Keratinocyte (primary cell): ENCODE measurements around the gene CDC14A. TPM values are rescaled to one million over a fixed set of nuclear protein-coding genes. Genes with fewer than 3 reads are reported as not detected.

Experiments
- DNase-seq: peaks from one replicate; pipeline ENCODE4 v3.0.0-alpha.2; 2011; ENCODE audit warnings: low read depth, missing footprints, low spot score
- FAIRE-seq: peaks from 2 replicates; lab custom pipeline; 2011; peaks lifted over from hg19 to GRCh38; lab: Jason Lieb, UNC
- H2AFZ ChIP-seq: 2 replicates; pipeline ENCODE4 v1.6.0; 2012; ENCODE audit warnings: low read length, control low read depth, inconsistent platforms; ENCODE audit not compliant: control insufficient read depth
- H3K27ac ChIP-seq: 2 replicates; pipeline ENCODE4 v1.5.1; 2011; ENCODE audit warnings: low read length; ENCODE audit not compliant: control insufficient read depth, insufficient read depth
- H3K27me3 ChIP-seq: 3 replicates; pipeline ENCODE4 v1.6.0; 2011; ENCODE audit warnings: low read length; ENCODE audit not compliant: control insufficient read depth, insufficient read depth; ENCODE audit errors: extremely low read depth
- H3K36me3 ChIP-seq, 2 experiments: 2 replicates in 1 of 2; 3 replicates in 1 of 2; pipeline ENCODE4 v1.5.1; 2011; ENCODE audit warnings: low read length in 2 of 2, mild to moderate bottlenecking in 1 of 2; ENCODE audit not compliant: control insufficient read depth in 2 of 2, insufficient read depth in 2 of 2; ENCODE audit errors: extremely low read depth in 1 of 2
- H3K4me1 ChIP-seq: 3 replicates; pipeline ENCODE4 v1.5.1; 2011; ENCODE audit warnings: low read length; ENCODE audit not compliant: control insufficient read depth, insufficient read depth; ENCODE audit errors: extremely low read depth
- H3K4me2 ChIP-seq: 3 replicates; pipeline ENCODE4 v1.6.0; 2011; ENCODE audit warnings: low read depth, low read length; ENCODE audit not compliant: control insufficient read depth, insufficient read depth; ENCODE audit errors: extremely low read depth
- H3K4me3 ChIP-seq, 3 experiments: fragments of 200-600 bp in 1 of 3; sonication (generic) in 1 of 3; 2 replicates in 2 of 3; 3 replicates in 1 of 3; pipeline ENCODE4 v1.5.1; 2011 to 2016; ENCODE audit warnings: low read length in 3 of 3, mild to moderate bottlenecking in 3 of 3, control low read depth in 2 of 3, inconsistent platforms in 1 of 3, low read depth in 1 of 3, mixed read lengths in 1 of 3, mixed run types in 1 of 3, moderate library complexity in 1 of 3; ENCODE audit not compliant: control insufficient read depth in 2 of 3, insufficient read depth in 2 of 3; ENCODE audit errors: extremely low read depth in 1 of 3
- H3K79me2 ChIP-seq: 2 replicates; pipeline ENCODE4 v1.6.0; 2012; ENCODE audit warnings: low read length; ENCODE audit not compliant: control insufficient read depth, insufficient read depth
- H3K9ac ChIP-seq: 3 replicates; pipeline ENCODE4 v1.6.0; 2011; ENCODE audit warnings: low read length; ENCODE audit not compliant: control insufficient read depth, insufficient read depth; ENCODE audit errors: extremely low read depth
- H3K9me1 ChIP-seq: 3 replicates; pipeline ENCODE4 v1.6.0; 2011; ENCODE audit warnings: low read length; ENCODE audit not compliant: control insufficient read depth, insufficient read depth; ENCODE audit errors: extremely low read depth
- H3K9me3 ChIP-seq: 2 replicates; pipeline ENCODE4 v1.5.1; 2012; ENCODE audit warnings: low read depth, low read length; ENCODE audit not compliant: control insufficient read depth
- H4K20me1 ChIP-seq: 3 replicates; pipeline ENCODE4 v1.6.0; 2011; ENCODE audit warnings: low read length; ENCODE audit not compliant: control insufficient read depth, insufficient read depth; ENCODE audit errors: extremely low read depth
- CTCF ChIP-seq, 3 experiments: IDR thresholded peaks in 1 of 3; conservative IDR thresholded peaks in 1 of 3; optimal IDR thresholded peaks in 1 of 3; 2 replicates in 2 of 3; 3 replicates in 1 of 3; pipeline versions ENCODE3 to v1.5.1; 2011; ENCODE audit warnings: low read length in 3 of 3, mild to moderate bottlenecking in 3 of 3, moderate library complexity in 2 of 3, control low read depth in 1 of 3, inconsistent platforms in 1 of 3; ENCODE audit not compliant: insufficient read depth in 2 of 3; ENCODE audit errors: extremely low read depth in 1 of 3
- EZH2 ChIP-seq: IDR thresholded peaks from one replicate; pipeline ENCODE4 v1.6.1; 2012; ENCODE audit warnings: inconsistent platforms, mild to moderate bottlenecking, low read length, moderate library complexity
- dilution Hi-C: fragments of 300-500 bp; cut with MboI; formaldehyde crosslinking; loops from one replicate; pipeline ENCODE4 v1.7.0; 2020; ENCODE audit warnings: low sequenced_read_pairs; ENCODE audit not compliant: extremely low pct_ligation_motif_present
- polyA plus RNA-seq, 5 experiments: library from polyadenylated mRNA; depleted of rRNA in 3 of 5; stranded (reverse) in 3 of 5; stranded (forward) in 1 of 5; unstranded in 1 of 5; fragments of >200 nt; gene quantifications; 1 replicate in 1 of 5; 2 replicates in 3 of 5; 3 replicates in 1 of 5; pipeline versions ENCODE4 v1.2.1 to v1.2.3, GENCODE V29; 2011 to 2012; ENCODE audit warnings: missing spikeins in 2 of 5, low read depth in 1 of 5, low replicate concordance in 1 of 5

The CDC14A gene
- polyA plus RNA-seq, 1 donor (not counting 4 experiments of a cell fraction or from before 2014, with no cell fraction given): 2.2 TPM

- Histone ChIP-seq H3K4me1 (no peaks in the 10 kb centered on the region), H3K9me1 (no peaks in the 10 kb centered on the region), H3K4me3 (no peak overlapping the region), H3K36me3 (no peaks in the 10 kb centered on the region), H3K4me2 (no peak overlapping the region), H3K9ac (no peak overlapping the region), H2AFZ (no peak overlapping the region), H3K9me3 (no peaks in the 10 kb centered on the region), H3K27me3 (peaks cover 8% of the 10 kb centered on the region), H3K27ac (no peak overlapping the region), H3K79me2 (no peaks in the 10 kb centered on the region), H4K20me1 (no peaks in the 10 kb centered on the region)
- TF ChIP-seq CTCF (optimal IDR thresholded peaks at IDR 0.05 in 1 of 3, IDR thresholded peaks at IDR 0.05 in 1 of 3, conservative IDR thresholded peaks at IDR 0.05 in 1 of 3; ENCODE audit: extremely low read depth in 1 of 3, insufficient read depth in 2 of 3, low read length in 3 of 3) (no peak), EZH2 (no peak)
- DNase-seq (no peak), FAIRE-seq (no peak)
- dilution Hi-C loops: no loop called here
Observed at GRCh38 chr1:100545855-100546254, 193.5 kb downstream of the CDC14A start.

GRCh38 chr1:100552031-100552430 lies 199.7 kb downstream of the CDC14A start:
- no peaks in the 10 kb centered on the region for H3K36me3 ChIP-seq
- H4K20me1 ChIP-seq: no peaks in the 10 kb centered on the region
- H3K27me3 ChIP-seq: no peaks in the 10 kb centered on the region
- no peak overlapping the region for H3K27ac ChIP-seq
- H3K9me3 ChIP-seq: no peaks in the 10 kb centered on the region
- H3K9ac ChIP-seq: no peak overlapping the region
- dilution Hi-C loops: no loop called here
- no peak for TF ChIP-seq CTCF (optimal IDR thresholded peaks at IDR 0.05 in 1 of 3, IDR thresholded peaks at IDR 0.05 in 1 of 3, conservative IDR thresholded peaks at IDR 0.05 in 1 of 3; ENCODE audit: extremely low read depth in 1 of 3, insufficient read depth in 2 of 3, low read length in 3 of 3)
- no peaks in the 10 kb centered on the region for H3K9me1 ChIP-seq
- no peak for DNase-seq
- no peak overlapping the region for H3K4me2 ChIP-seq
- H3K4me3 ChIP-seq: no peak overlapping the region
- H3K79me2 ChIP-seq: no peaks in the 10 kb centered on the region
- no peaks in the 10 kb centered on the region for H3K4me1 ChIP-seq
- no peak for FAIRE-seq
- no peak overlapping the region for H2AFZ ChIP-seq
